Endothelial cell of umbilical vein (primary cell): ENCODE data around the gene RNF125. TPM values are rescaled to one million over a fixed set of nuclear protein-coding genes. Genes with fewer than 3 reads are reported as not detected.

Experiments used
- BruUV-seq: library from RNA; stranded (reverse); fragments of 400-500 nt; replicated peaks from 2 replicates; lab custom pipeline; 2021; lab: Mats Ljungman, UMichigan
- CTCF ChIA-PET: fragments of 300-600, 350-600 bp; sonication (Branson Sonifier 250); formaldehyde crosslinking; loops from one replicate; lab custom pipeline; 2021; ENCODE audit warnings: antibody characterized with exemption, inconsistent platforms; lab: Charles Lee
- POLR2A ChIA-PET: fragments of 300-600, 350-600 bp; sonication (Branson Sonifier 250); formaldehyde crosslinking; loops from one replicate; lab custom pipeline; 2021; ENCODE audit warnings: antibody characterized with exemption, inconsistent platforms; lab: Charles Lee
- DNase-seq: peaks from one replicate; pipeline ENCODE4 v3.0.0-alpha.2; 2011; ENCODE audit warnings: low read depth, low spot score
- FAIRE-seq: peaks from 2 replicates; lab custom pipeline; 2011; peaks lifted over from hg19 to GRCh38; lab: Jason Lieb, UNC
- H2AFZ ChIP-seq: 2 replicates; pipeline ENCODE4 v1.6.0; 2012; ENCODE audit warnings: low read depth, low read length, control low read depth, inconsistent platforms
- H3K27ac ChIP-seq: 2 replicates; pipeline ENCODE4 v1.5.1; 2011; ENCODE audit warnings: low read depth, mild to moderate bottlenecking, control low read depth, low read length, moderate library complexity; ENCODE audit not compliant: insufficient read depth
- H3K27me3 ChIP-seq, 2 experiments: 2 replicates each; pipeline versions ENCODE4 v1.6.0 to v1.6.1; 2011; ENCODE audit warnings: low read length in 2 of 2, mixed read lengths in 1 of 2; ENCODE audit not compliant: control insufficient read depth in 2 of 2, insufficient read depth in 2 of 2
- H3K36me3 ChIP-seq, 2 experiments: 2 replicates in 1 of 2; 3 replicates in 1 of 2; pipeline ENCODE4 v1.5.1; 2011; ENCODE audit warnings: low read length in 2 of 2, mild to moderate bottlenecking in 1 of 2, moderate library complexity in 1 of 2; ENCODE audit not compliant: control insufficient read depth in 2 of 2, insufficient read depth in 2 of 2; ENCODE audit errors: extremely low read depth in 1 of 2
- H3K4me1 ChIP-seq: 3 replicates; pipeline ENCODE4 v1.5.1; 2011; ENCODE audit warnings: mild to moderate bottlenecking, low read length; ENCODE audit not compliant: control insufficient read depth, insufficient read depth; ENCODE audit errors: extremely low read depth
- H3K4me2 ChIP-seq: 2 replicates; pipeline ENCODE4 v1.6.1; 2011; ENCODE audit warnings: low read length, control low read depth, mixed read lengths; ENCODE audit not compliant: insufficient read depth
- H3K4me3 ChIP-seq, 3 experiments: fragments of 200-600 bp in 1 of 3; sonication (generic), shearing (Covaris generic) in 1 of 3; replicated peaks in 1 of 3; 2 replicates each; pipeline ENCODE4 v1.5.1; 2011 to 2016; ENCODE audit warnings: control low read depth in 3 of 3, low read length in 3 of 3, mild to moderate bottlenecking in 2 of 3, inconsistent platforms in 1 of 3, low read depth in 1 of 3, moderate library complexity in 1 of 3; ENCODE audit not compliant: insufficient read depth in 1 of 3
- H3K79me2 ChIP-seq: 2 replicates; pipeline ENCODE4 v1.6.0; 2012; ENCODE audit warnings: low read length, inconsistent platforms; ENCODE audit not compliant: control insufficient read depth, insufficient read depth
- H3K9ac ChIP-seq: replicated peaks from 2 replicates; pipeline ENCODE3; 2011; ENCODE audit warnings: low read length, control low read depth; ENCODE audit not compliant: insufficient read depth; ENCODE audit errors: extremely low read depth
- H3K9me1 ChIP-seq: replicated peaks from 3 replicates; pipeline ENCODE4 v1.6.0; 2011; ENCODE audit warnings: mild to moderate bottlenecking, low read length; ENCODE audit not compliant: control insufficient read depth, insufficient read depth; ENCODE audit errors: extremely low read depth
- H3K9me3 ChIP-seq: replicated peaks from 2 replicates; pipeline ENCODE4 v1.5.1; 2012; ENCODE audit warnings: low read length, inconsistent platforms; ENCODE audit not compliant: control insufficient read depth, insufficient read depth
- H4K20me1 ChIP-seq: replicated peaks from 2 replicates; pipeline ENCODE3; 2011; ENCODE audit warnings: mild to moderate bottlenecking, low read length; ENCODE audit not compliant: control insufficient read depth, insufficient read depth; ENCODE audit errors: extremely low read depth
- EZH2 ChIP-seq: IDR thresholded peaks from 2 replicates; pipeline ENCODE4 v1.6.1; 2012; ENCODE audit warnings: borderline replicate concordance, low read depth, mild to moderate bottlenecking, moderate library complexity, low read length, inconsistent platforms; ENCODE audit not compliant: severe bottlenecking
- FOS ChIP-seq: IDR thresholded peaks from 2 replicates; pipeline ENCODE4 v1.6.1; 2011; ENCODE audit warnings: mild to moderate bottlenecking, low read length, moderate library complexity, borderline replicate concordance; ENCODE audit not compliant: insufficient read depth
- GATA2 ChIP-seq: IDR thresholded peaks from 2 replicates; pipeline ENCODE4 v1.7.0; 2011; ENCODE audit warnings: low read depth, mild to moderate bottlenecking, moderate library complexity, mixed read lengths, low read length; ENCODE audit not compliant: insufficient read length, insufficient read depth
- JUN ChIP-seq: IDR thresholded peaks from 2 replicates; pipeline ENCODE4 v1.6.1; 2011; ENCODE audit warnings: borderline replicate concordance, low read depth; ENCODE audit not compliant: insufficient read length, insufficient read depth
- MYC ChIP-seq: IDR thresholded peaks from one replicate; pipeline ENCODE4 v1.6.1; 2011; ENCODE audit warnings: mild to moderate bottlenecking, low read depth, low read length
- POLR2A ChIP-seq: IDR thresholded peaks from 2 replicates; pipeline ENCODE4 v1.6.1; 2012; ENCODE audit warnings: low read depth, mild to moderate bottlenecking, control low read depth, low read length
- POLR2AphosphoS5 ChIP-seq: IDR thresholded peaks from 2 replicates; pipeline ENCODE4 v1.6.1; 2012; ENCODE audit warnings: low read depth, mild to moderate bottlenecking, control low read depth, low read length, moderate library complexity; ENCODE audit not compliant: insufficient read depth
- dilution Hi-C: fragments of 300-500 bp; cut with MboI; formaldehyde crosslinking; loops from one replicate; pipeline ENCODE4 v1.15.0; 2019; ENCODE audit warnings: low sequenced_read_pairs; ENCODE audit not compliant: extremely low pct_ligation_motif_present
- intact Hi-C: fragments of 100-400 bp; cut with micrococcal nuclease; formaldehyde crosslinking; loops from one replicate; pipeline ENCODE4 v1.10.0; 2022
- polyA plus RNA-seq, 4 experiments: library from polyadenylated mRNA; depleted of rRNA in 3 of 4; stranded (reverse) in 3 of 4; unstranded in 1 of 4; fragments of >200 nt; gene quantifications; 2 replicates each; pipeline versions ENCODE4 v1.2.1 to v1.2.3, GENCODE V29; 2011 to 2012; ENCODE audit warnings: missing spikeins in 1 of 4
- total RNA-seq: library from RNA; stranded (reverse); gene quantifications from 2 replicates; pipeline ENCODE4 v1.2.3, GENCODE V29; 2021
- TF ChIP-seq, protein P1 (sequence below), 2 donors: IDR thresholded peaks; 1 replicate in 1 of 2; 2 replicates in 1 of 2; pipeline ENCODE4 v1.5.1; 2011; ENCODE audit warnings: low read length in 2 of 2, mild to moderate bottlenecking in 2 of 2, moderate library complexity in 2 of 2, control low read depth in 1 of 2, inconsistent platforms in 1 of 2, low read depth in 1 of 2; ENCODE audit not compliant: insufficient read depth in 1 of 2; ENCODE audit errors: extremely low read depth in 1 of 2
- TF ChIP-seq, protein P2 (sequence below): IDR thresholded peaks from 2 replicates; pipeline ENCODE4 v1.6.1; 2011; ENCODE audit not compliant: insufficient read depth, insufficient read length

The RNF125 gene
- total and polyA plus RNA-seq, 2 donors (not counting 3 experiments of a cell fraction or from before 2014, with no cell fraction given) = 0.73 to 1.3 TPM

DNA sequence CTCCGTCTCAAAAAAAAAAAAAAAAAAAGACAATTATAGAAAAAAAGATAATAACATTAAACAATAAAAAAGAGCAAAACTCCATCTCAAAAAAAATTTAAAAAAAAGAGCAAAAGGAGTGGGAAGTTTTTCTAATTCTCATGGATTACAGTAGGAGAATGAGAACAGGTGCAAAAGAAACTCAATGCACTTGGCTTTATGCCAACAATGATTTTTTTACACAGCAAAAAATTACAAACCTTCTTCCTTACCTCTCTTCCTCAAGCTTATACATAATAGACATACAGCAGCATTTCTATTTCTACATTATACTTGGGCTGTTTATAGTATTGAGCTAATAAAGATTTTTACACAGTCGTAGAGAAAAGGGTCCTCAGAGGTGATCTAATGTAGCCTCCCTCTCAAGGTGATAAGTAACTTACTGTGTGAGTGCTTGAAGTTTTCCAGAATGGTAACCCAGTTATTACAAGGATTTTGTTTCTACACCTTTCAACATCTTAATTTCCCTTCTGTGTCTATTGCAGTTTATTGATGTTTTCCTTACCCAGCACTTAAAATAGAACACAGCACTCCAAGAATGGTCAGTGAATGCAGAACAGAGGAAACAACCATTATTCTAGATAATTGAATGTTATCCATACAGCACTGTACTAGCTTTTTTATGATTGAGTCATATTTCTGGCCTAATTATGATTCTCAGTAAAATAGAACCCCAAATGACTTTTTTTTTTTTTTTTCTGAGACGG lies 38.2 kb downstream of the RNF125 start:
- no peak for TF ChIP-seq JUN
- TF ChIP-seq GATA2 = no peak
- TF ChIP-seq EZH2 = no peak
- TF ChIP-seq FOS = no peak
- no peak for TF ChIP-seq MYC
- TF ChIP-seq POLR2AphosphoS5 = no peak
- TF ChIP-seq POLR2A = no peak
- TF ChIP-seq, protein P1, sequence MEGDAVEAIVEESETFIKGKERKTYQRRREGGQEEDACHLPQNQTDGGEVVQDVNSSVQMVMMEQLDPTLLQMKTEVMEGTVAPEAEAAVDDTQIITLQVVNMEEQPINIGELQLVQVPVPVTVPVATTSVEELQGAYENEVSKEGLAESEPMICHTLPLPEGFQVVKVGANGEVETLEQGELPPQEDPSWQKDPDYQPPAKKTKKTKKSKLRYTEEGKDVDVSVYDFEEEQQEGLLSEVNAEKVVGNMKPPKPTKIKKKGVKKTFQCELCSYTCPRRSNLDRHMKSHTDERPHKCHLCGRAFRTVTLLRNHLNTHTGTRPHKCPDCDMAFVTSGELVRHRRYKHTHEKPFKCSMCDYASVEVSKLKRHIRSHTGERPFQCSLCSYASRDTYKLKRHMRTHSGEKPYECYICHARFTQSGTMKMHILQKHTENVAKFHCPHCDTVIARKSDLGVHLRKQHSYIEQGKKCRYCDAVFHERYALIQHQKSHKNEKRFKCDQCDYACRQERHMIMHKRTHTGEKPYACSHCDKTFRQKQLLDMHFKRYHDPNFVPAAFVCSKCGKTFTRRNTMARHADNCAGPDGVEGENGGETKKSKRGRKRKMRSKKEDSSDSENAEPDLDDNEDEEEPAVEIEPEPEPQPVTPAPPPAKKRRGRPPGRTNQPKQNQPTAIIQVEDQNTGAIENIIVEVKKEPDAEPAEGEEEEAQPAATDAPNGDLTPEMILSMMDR (IDR thresholded peaks at IDR 0.05; ENCODE audit: extremely low read depth in 1 of 2, insufficient read depth in 1 of 2, low read depth in 1 of 2, low read length in 2 of 2) = no peak
- TF ChIP-seq, protein P2, sequence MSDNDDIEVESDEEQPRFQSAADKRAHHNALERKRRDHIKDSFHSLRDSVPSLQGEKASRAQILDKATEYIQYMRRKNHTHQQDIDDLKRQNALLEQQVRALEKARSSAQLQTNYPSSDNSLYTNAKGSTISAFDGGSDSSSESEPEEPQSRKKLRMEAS = no peak
- ChIA-PET POLR2A (no interaction called here), CTCF (interaction anchor here (1.6 kb wide), 1 partner anchor 20 kb away, joined by 3 read pairs; no protein-coding TSS in a partner anchor)
- Histone ChIP-seq H3K4me1 (no peaks in the 10 kb centered on the region), H3K36me3 (no peaks in the 10 kb centered on the region), H3K27me3 (no peaks in the 10 kb centered on the region), H3K9ac (no peak overlapping the region), H2AFZ (no peak overlapping the region), H3K4me2 (no peak overlapping the region), H3K9me1 (no peaks in the 10 kb centered on the region), H3K9me3 (no peaks in the 10 kb centered on the region), H4K20me1 (no peaks in the 10 kb centered on the region), H3K27ac (no peak overlapping the region), H3K4me3 (no peak overlapping the region), H3K79me2 (no peaks in the 10 kb centered on the region)
- DNase-seq = no peak
- intact Hi-C loops (no loop called here), dilution Hi-C loops (no loop called here)
- FAIRE-seq = no peak
- BruUV-seq = no TSS peak
